Fibroblast of lung (primary cell): ENCODE measurements around the gene PIK3IP1.

Source experiments
- EZH2 ChIP-seq: IDR thresholded peaks from 2 replicates; pipeline ENCODE4 v1.5.1; 2012; ENCODE audit warnings: low read length, control low read depth, mild to moderate bottlenecking; ENCODE audit errors: missing control alignments
- TF ChIP-seq, protein P1 (sequence below), 2 donors: IDR thresholded peaks in 1 of 2; conservative IDR thresholded peaks in 1 of 2; 1 replicate in 1 of 2; 2 replicates in 1 of 2; pipeline ENCODE4 v1.5.1; 2011 to 2012; ENCODE audit warnings: low read length in 2 of 2, control low read depth in 1 of 2, inconsistent platforms in 1 of 2, low read depth in 1 of 2, mild to moderate bottlenecking in 1 of 2

DNA sequence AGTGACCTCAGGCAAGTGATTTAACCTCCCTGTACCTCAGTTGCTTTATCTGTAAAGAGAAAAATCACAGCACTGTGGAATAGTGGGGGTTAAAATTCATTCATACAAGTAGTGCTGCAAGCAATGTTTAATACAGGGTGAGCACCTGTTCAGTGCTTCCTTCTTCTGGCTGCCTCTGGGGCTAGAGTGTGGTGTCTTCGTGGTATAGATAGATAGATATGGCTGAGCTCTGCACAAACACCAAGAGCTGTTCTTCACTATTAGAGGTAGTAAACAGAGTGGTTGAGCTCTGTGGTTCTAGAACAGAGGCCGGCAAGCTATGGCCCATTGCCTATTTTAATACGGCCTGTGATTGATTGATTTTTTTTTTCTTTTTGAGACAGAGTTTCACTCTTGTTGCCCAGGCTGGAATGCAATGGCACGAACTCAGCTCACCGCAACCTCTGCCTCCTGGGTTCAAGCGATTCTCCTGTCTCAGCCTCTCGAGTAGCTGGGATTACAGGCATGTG is 47.3 kb downstream of the PIK3IP1 start:
- TF ChIP-seq, protein P1, sequence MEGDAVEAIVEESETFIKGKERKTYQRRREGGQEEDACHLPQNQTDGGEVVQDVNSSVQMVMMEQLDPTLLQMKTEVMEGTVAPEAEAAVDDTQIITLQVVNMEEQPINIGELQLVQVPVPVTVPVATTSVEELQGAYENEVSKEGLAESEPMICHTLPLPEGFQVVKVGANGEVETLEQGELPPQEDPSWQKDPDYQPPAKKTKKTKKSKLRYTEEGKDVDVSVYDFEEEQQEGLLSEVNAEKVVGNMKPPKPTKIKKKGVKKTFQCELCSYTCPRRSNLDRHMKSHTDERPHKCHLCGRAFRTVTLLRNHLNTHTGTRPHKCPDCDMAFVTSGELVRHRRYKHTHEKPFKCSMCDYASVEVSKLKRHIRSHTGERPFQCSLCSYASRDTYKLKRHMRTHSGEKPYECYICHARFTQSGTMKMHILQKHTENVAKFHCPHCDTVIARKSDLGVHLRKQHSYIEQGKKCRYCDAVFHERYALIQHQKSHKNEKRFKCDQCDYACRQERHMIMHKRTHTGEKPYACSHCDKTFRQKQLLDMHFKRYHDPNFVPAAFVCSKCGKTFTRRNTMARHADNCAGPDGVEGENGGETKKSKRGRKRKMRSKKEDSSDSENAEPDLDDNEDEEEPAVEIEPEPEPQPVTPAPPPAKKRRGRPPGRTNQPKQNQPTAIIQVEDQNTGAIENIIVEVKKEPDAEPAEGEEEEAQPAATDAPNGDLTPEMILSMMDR (conservative IDR thresholded peaks at IDR 0.05 in 1 of 2, IDR thresholded peaks at IDR 0.05 in 1 of 2; ENCODE audit: low read depth in 1 of 2, low read length in 2 of 2) = no peak
- TF ChIP-seq EZH2 = no peak
